Panc1 (cell line): ENCODE measurements around the gene PGBD1.

ENCODE experiments used
- REST ChIP-seq, 2 experiments: IDR thresholded peaks; 2 replicates each; pipeline ENCODE4 v1.6.1; 2011 to 2012; ENCODE audit warnings: low read depth in 2 of 2, control low read depth in 1 of 2, low read length in 1 of 2, mild to moderate bottlenecking in 1 of 2, moderate library complexity in 1 of 2; ENCODE audit not compliant: insufficient read depth in 1 of 2
- TF ChIP-seq, protein P1 (sequence below): fragments of 450-650 bp; IDR thresholded peaks from 2 replicates; pipeline ENCODE4 v1.5.1; 2017; ENCODE audit warnings: mild to moderate bottlenecking

- TF ChIP-seq, protein P1, sequence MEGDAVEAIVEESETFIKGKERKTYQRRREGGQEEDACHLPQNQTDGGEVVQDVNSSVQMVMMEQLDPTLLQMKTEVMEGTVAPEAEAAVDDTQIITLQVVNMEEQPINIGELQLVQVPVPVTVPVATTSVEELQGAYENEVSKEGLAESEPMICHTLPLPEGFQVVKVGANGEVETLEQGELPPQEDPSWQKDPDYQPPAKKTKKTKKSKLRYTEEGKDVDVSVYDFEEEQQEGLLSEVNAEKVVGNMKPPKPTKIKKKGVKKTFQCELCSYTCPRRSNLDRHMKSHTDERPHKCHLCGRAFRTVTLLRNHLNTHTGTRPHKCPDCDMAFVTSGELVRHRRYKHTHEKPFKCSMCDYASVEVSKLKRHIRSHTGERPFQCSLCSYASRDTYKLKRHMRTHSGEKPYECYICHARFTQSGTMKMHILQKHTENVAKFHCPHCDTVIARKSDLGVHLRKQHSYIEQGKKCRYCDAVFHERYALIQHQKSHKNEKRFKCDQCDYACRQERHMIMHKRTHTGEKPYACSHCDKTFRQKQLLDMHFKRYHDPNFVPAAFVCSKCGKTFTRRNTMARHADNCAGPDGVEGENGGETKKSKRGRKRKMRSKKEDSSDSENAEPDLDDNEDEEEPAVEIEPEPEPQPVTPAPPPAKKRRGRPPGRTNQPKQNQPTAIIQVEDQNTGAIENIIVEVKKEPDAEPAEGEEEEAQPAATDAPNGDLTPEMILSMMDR: no peak
- TF ChIP-seq REST (IDR thresholded peaks at IDR 0.05; ENCODE audit: insufficient read depth in 1 of 2, low read depth in 2 of 2, low read length in 1 of 2): no peak
Measured at GRCh38 chr6:28251661-28252008, 29.7 kb upstream of the PGBD1 start.
